GM18868 (cell line): ENCODE measurements around the gene PLPPR3.

Source experiments
- ATAC-seq: cut with Tn5 transposase; IDR thresholded peaks from one replicate; pipeline ENCODE4 v1.9.1; 2021; ENCODE audit warnings: mild to moderate bottlenecking, moderate library complexity; ENCODE audit not compliant: unreplicated experiment

The PLPPR3 gene

GRCh38 chr19:810077-810855 lies 11.5 kb downstream of the PLPPR3 start:
- ATAC-seq, result no peak

DNA sequence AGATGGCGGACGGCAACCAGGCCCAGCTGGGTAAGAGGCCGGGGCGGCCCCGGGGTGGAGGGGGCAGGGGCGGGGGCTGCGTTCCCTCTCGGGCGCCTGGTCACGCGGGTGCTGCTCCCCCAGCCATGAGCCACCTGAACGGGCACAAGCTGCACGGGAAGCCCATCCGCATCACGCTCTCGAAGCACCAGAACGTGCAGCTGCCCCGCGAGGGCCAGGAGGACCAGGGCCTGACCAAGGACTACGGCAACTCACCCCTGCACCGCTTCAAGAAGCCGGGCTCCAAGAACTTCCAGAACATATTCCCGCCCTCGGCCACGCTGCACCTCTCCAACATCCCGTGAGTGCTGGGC lies 13.4 kb downstream of the PLPPR3 start:
- no peak for ATAC-seq

GRCh38 chr19:807627-808422 lies 13.9 kb downstream of the PLPPR3 start:
- no peak for ATAC-seq

- no peak for ATAC-seq
Observed at GRCh38 chr19:806815-807421, 14.8 kb downstream of the PLPPR3 start.

DNA sequence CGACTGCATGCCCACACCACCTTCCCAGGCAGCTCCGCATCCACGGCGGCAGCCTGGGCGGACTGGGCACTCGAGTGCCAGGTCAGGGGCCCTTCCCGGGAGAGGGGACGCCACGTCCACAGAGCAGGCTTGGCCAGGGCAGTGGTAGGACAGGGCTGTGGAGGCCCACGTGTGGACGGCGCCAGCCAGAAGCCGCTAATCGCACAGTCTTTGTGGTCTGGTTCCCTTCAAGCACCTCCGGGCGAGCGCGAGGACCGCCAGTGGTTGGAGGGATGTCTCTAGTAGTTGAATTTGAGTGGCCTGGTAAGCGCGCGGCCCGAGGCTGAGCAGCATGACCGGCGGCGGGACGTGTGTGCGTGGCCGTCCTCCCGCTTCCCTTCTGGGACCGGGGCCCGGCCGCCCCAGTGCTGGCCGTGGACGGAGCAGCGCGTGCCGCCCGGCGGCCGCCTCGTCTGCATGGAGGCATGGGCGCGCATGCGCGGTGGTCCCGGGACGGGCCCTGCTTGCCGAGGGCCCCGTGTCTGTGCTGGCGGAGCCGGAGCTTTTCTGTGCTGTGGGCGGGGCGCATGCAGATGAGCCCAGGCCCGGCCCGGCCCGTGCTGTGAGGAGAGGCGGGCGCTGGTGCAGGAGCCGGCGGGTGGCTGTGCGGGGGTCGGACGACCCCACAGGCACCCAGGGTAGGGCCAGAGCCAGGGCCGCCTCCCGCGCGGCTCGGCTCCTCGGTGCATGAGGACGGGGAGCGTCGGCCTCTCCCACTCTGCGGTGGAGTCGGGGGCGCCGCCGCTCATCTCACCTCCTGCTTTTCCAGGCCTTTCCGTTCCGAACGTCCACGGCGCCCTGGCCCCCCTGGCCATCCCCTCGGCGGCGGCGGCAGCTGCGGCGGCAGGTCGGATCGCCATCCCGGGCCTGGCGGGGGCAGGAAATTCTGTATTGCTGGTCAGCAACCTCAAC lies 15.9 kb downstream of the PLPPR3 start:
- ATAC-seq, result no peak

- ATAC-seq, result no peak
Observed at GRCh38 chr19:805166-805551, 16.6 kb downstream of the PLPPR3 start.

DNA sequence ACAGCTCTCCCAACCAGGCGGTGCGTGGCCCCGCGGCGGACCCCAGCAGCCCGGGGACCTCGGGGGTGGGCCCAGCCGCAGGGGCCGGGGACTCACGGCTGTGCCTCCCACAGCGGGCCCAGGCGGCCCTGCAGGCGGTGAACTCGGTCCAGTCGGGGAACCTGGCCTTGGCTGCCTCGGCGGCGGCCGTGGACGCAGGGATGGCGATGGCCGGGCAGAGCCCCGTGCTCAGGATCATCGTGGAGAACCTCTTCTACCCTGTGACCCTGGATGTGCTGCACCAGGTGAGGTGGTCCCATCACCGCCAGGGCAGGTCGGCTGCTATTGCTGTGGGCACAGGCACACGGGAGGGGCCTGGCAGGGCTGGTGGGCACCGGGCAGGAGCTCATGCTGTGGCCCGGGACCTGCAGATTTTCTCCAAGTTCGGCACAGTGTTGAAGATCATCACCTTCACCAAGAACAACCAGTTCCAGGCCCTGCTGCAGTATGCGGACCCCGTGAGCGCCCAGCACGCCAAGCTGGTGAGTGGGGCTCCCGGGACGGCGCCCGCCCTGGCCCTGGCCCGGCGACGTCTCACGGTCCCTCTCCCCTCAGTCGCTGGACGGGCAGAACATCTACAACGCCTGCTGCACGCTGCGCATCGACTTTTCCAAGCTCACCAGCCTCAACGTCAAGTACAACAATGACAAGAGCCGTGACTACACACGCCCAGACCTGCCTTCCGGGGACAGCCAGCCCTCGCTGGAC lies 17.2 kb downstream of the PLPPR3 start:
- no peak for ATAC-seq

GRCh38 chr19:803686-804418 lies 17.9 kb downstream of the PLPPR3 start:
- no peak for ATAC-seq

DNA sequence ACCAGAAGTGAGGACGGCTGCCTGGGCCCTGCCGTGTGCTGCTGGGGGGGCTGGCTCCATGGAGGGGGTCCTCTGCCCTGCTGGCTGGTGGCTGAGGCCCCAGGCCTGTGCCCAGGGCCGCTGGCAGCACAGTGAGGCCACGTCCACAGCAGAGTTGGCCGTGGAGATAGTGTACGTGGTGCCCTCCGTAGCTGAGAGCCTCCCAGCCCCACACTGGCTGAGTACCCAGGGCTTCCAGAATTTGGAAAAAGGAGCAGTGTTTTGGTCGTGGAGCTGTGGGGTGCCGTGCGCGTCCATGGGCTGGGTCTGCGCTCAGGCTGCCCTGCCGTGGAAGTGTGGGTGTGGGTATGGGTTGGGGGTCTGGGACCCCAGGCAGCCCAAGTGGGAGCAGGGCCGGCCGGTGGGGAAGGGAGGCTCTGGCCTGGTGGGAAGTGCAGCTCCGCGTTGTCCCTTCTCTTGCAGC lies 18.6 kb downstream of the PLPPR3 start:
- no peak for ATAC-seq

DNA sequence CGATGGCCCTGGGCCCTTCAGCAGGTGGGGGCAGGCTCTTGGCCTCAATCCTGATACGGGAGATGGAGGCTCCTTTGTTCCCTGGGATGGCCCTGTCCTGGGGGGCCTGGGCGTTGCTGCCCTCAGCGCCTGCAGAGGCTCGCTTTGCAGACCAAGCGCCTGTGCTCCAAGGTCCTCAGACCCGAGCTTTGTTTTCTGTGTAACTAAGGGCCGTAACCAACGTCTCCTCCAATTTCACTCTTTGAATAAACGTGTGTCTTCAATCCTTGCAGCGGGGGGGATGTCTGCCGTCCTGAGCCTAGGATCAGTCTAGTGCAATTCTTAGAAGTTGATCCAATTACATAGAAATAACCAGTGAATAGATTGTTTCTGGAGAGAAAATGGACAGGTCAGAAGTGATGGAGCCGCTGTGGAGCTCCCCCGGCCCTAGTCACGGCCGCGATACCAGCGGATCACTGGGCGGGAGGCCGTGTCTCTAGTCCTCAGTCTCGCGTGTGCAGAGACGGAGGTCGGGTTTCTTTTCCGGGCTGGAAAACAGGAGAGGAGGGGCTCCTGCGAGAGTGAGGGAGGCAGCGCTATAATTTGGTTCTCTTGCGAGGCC lies 19.2 kb downstream of the PLPPR3 start:
- ATAC-seq, result no peak

- ATAC-seq, result no peak
Observed at GRCh38 chr19:801861-802497, 19.8 kb downstream of the PLPPR3 start.

GRCh38 chr19:801030-801860 lies 20.5 kb downstream of the PLPPR3 start:
- ATAC-seq, result no peak

- no peak for ATAC-seq
Observed at GRCh38 chr19:800360-801029, 21.3 kb downstream of the PLPPR3 start.

- ATAC-seq, result no peak
Observed at GRCh38 chr19:799076-799881, 22.5 kb downstream of the PLPPR3 start.

GRCh38 chr19:798415-799075 lies 23.2 kb downstream of the PLPPR3 start:
- no peak for ATAC-seq
